CD4-positive, alpha-beta T cell treated with Interleukin-6 at 100 ng/mL for 8 hours (primary cell): ENCODE measurements around the gene DUSP22.
"Not testable (repeated sequence)": the region's sequence is repeated elsewhere in the genome, so short reads cannot be mapped to it uniquely, and the experiment has no call there.

Experiments used
- DNase-seq: peaks from one replicate; pipeline ENCODE4 v3.0.0-alpha.2; 2020; ENCODE audit warnings: mixed read lengths, low spot score

Gene DUSP22

GRCh38 chr6:364609-365540, 72.6 kb downstream of the DUSP22 start:
- DNase-seq = no peak

GRCh38 chr6:365835-366234, 73.5 kb downstream of the DUSP22 start:
- no peak for DNase-seq

DNA sequence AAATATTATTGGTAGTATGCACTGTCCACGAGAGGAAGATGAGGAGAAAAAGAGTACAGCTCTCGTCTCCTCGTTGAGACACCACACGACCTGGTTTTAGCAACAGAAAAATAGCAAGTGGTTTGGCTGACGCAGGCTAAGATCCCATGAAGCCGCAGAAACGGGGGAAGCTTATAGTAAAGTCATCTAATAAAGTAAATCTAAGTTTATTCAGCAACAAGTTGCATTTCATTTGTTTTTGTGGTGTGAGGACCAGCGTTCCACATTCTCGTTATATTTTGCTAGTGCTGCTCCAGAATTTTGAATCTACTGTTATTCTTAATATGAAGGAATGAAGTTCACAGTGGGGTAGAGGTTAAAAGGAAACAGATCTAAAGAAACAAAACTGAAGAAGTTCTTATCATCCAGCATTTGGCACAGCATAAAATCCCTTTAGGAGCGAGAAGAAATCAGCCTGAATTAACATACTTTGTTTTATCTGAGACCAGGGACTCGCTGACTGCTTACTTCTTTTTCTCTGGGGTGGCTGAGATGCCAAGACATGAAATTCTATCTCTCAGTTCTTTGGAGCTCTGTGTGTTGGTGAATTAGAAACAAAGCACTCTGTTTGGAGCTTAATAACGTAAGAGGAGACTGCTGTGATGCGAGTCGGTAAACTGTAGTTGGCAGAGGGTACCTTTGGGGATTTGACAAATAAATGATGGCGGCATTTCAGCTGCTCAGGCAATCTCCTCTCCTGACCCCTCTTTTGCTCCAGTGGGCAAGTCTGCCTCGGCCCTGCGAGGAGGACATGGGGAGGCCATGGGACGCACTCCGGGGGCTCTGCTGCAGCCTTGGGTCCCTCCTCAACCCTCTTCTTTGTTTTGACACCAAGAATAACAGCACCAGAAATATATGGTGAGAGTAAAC, 74.4 kb downstream of the DUSP22 start:
- no peak for DNase-seq

- DNase-seq = no peak
Measured at GRCh38 chr6:367298-367794, 75.1 kb downstream of the DUSP22 start.

- no peak for DNase-seq
Measured at GRCh38 chr6:367891-368630, 75.8 kb downstream of the DUSP22 start.

DNA sequence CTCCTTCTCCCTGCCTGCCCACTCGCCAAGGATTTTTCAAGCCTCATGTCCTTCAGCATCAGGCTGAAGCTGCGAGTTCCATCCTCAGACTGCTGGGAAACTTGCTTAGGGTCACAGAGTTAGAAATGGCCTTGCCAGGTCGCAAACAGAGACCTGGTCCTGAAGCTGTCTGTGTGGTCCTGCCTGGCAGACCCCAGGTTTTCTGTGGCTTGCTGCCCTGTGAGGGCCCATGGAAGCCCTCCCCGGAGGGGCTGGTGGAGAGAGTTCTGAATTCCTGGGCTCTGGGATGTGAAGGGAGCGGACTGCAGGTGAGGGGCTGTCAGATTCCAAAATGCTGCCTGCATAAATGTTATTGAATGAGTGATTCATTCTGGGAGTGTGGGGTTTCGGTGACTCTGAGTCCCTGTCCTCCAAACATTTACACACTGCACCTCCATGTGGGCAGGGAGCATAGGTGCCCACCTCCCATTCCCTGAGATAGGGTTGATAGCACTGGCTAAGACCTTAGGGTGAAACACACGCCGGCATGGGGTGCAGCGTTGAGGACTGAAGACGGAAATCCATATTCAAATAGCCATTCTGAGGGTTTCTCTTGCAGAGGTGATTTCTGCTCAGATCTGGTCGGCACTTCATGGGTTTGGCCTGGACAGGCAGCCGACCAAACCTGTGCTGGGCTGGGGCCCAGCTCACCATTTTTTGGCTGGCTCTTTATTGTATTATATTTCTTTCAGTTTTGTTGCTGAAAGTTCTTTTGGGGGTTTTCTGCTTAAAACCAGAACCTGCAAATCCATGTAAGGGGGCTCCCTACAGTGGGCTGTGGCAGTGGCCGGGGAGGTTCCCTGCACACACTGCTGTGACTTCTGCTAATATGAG, 77.5 kb downstream of the DUSP22 start:
- DNase-seq = no peak

- DNase-seq = no peak
Measured at GRCh38 chr6:370555-370954, 78.3 kb downstream of the DUSP22 start.

GRCh38 chr6:371851-372250, 79.6 kb downstream of the DUSP22 start:
- DNase-seq = not testable (repeated sequence)

DNA sequence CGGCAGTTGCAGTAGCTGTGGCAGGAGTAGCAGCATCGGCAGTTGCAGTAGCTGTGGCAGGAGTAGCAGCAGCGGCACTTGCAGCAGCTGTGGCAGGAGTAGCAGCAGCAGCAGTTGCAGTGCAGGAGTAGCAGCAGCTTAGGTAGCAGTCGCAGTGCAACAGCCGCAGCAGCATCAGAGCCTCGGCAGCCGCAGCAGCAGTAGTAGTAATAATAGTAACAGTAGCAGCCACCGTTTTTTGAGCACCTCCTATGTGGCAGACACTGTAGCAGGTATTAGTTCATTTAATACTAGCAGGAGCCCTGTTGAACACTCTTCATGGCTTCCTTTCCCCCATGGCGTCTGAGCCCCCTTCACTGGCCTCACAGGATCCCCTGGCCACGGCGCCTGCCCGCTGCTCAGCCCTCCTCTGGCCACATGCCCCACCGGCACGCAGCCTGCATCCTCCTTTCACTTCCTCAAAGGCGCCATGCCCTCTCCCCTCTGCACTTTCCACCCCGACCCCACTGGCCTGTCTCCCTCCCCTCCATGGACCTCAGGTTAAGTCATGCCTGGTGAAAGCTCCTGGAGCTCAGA, 80.1 kb downstream of the DUSP22 start:
- no peak for DNase-seq

DNA sequence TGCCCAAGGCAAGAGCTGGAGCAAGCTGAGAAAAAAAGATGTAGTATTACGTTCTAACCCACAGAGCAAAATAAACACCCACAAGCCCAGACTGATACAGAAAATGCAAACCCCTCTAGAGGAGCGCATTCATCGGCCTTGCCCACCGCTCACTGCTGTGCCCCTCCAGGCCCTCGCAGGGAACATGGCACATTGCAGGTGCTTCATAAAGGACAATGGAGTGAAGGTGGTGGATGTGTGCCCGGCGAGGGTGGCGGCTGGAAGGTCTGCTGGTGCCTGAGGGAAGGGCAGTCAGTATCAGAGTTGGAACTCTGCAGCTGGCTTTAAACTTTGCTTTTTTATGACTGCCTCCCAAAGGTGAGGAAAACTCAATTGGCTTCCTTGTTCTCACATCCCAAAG, 80.7 kb downstream of the DUSP22 start:
- DNase-seq = no peak

- DNase-seq = no peak
Measured at GRCh38 chr6:373773-374724, 81.8 kb downstream of the DUSP22 start.

DNA sequence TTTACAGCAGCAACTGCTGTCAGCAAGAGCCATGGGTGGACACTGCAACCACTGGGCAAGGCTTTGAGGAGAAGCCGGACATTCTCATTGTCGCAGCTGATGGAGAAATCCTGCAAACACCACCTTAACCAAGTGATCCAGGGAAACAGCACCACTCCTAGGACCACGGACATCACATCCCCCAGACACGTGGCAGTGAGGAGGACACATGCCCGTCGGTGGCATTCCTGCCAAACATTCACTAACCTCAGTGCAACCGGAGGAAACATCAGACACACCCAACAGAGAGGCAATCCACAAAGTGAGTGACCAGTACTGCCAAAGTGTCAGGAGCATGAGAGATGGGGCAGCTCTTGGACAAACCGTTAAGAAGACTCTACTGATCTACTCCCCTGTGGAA, 82.7 kb downstream of the DUSP22 start:
- DNase-seq = no peak

DNA sequence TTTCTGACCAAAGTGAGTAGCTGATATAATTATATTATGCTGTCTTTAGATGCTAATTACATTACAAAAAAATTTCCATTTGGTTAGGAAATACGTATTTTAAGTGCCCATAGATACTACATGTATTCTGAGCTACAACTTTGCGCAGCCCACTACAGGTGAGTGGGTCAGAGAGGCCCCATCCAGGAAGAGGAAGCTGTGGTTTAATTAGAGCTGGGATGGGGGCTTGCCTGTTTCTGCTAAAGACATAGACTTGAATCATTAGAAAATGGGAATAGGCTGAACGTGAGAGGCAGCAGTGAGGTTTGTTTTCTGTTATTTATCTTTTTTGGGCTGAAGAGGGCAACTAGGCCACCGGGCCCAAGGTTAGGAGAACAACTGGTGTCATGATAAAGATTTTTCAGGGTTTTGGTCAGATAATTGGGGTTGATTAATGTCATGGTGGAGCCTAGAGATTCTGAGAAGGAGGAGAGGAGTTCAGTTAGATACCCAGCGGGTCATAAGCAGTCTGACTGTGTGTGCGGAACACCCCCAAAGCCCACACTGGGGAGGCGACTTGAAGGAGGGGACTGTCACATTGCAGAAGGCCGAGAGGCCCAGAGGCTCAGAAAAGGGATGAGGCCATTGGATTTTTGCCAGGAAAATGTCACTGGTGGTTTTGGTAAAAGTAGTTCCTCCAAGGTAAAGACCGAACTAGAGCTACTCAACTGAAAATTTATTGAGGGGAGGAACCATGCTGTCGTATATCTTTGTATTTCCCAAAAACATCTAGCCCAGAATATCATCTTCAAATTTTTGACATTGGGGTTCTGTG, 84.7 kb downstream of the DUSP22 start:
- DNase-seq = no peak

DNA sequence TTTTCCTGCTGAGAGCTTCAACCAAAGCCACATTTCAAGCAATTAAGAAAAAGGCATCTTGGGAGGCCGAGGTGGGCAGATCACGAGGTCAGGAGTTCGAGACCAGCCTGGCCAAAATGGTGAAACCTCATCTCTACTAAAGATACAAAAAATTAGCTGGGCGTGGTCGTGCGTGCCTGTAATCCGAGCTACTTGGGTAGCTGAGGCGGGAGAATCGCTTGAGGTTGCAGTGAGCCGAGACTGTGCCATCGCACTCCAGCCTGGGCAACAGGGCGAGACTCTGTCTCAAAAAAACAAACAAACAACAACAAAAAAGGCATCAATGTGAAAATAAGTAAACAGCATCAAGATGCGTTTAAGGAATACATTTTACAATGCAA, 85.3 kb downstream of the DUSP22 start:
- DNase-seq = not testable (repeated sequence)

GRCh38 chr6:378090-378957, 86.0 kb downstream of the DUSP22 start:
- no peak for DNase-seq

- DNase-seq = no peak
Measured at GRCh38 chr6:378958-379409, 86.7 kb downstream of the DUSP22 start.

DNA sequence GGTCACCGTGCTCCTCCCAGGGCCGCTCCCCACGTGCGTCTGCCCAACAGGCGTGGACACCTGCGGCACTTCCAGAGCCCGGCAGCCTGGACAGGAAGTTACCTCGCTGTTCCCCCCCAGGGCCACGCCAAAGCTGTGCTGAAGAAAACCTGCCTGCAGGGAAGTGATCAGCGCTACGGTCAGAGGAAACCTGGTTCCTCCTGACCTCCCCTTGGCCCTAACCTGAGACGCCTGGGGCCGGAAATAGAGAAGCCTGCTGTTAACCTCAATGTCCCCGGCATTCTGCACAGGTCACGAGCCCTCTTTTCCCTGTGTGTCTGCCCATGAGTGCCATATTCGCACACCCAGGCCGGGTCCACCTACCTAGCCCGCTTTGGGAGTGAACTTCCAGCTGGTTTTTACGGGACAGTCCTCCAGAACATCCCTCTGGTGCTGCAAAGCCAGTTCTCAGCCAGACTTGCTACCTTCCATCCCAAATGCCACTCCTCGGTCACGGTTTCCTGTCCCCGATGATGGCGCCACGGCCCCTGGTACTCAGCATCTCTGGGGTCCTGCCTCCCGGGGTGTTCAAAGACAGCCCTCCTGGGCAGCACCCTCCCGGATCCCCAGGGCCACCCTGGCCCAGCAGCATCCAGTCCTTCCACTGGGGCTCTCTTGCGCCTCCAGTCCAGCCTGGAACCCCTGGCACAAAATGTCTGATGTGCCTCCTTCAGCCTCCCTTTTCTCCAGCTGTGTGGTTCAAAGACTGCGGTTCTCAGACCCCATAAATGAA, 87.3 kb downstream of the DUSP22 start:
- no peak for DNase-seq
